Keratinocyte (primary cell): ENCODE measurements around the gene KCNJ14. TPM values are rescaled to one million over a fixed set of nuclear protein-coding genes. Genes with fewer than 3 reads are reported as not detected.
A peak's percentile ranks its signal among the peaks of the same experiment; 100 is the strongest.

ENCODE experiments used
- DNase-seq: peaks from one replicate; pipeline ENCODE4 v3.0.0-alpha.2; 2011; ENCODE audit warnings: low read depth, missing footprints, low spot score
- FAIRE-seq: peaks from 2 replicates; lab custom pipeline; 2011; peaks lifted over from hg19 to GRCh38; lab: Jason Lieb, UNC
- H2AFZ ChIP-seq: 2 replicates; pipeline ENCODE4 v1.6.0; 2012; ENCODE audit warnings: low read length, control low read depth, inconsistent platforms; ENCODE audit not compliant: control insufficient read depth
- H3K27ac ChIP-seq: 2 replicates; pipeline ENCODE4 v1.5.1; 2011; ENCODE audit warnings: low read length; ENCODE audit not compliant: control insufficient read depth, insufficient read depth
- H3K27me3 ChIP-seq: 3 replicates; pipeline ENCODE4 v1.6.0; 2011; ENCODE audit warnings: low read length; ENCODE audit not compliant: control insufficient read depth, insufficient read depth; ENCODE audit errors: extremely low read depth
- H3K36me3 ChIP-seq, 2 experiments: 2 replicates in 1 of 2; 3 replicates in 1 of 2; pipeline ENCODE4 v1.5.1; 2011; ENCODE audit warnings: low read length in 2 of 2, mild to moderate bottlenecking in 1 of 2; ENCODE audit not compliant: control insufficient read depth in 2 of 2, insufficient read depth in 2 of 2; ENCODE audit errors: extremely low read depth in 1 of 2
- H3K4me1 ChIP-seq: 3 replicates; pipeline ENCODE4 v1.5.1; 2011; ENCODE audit warnings: low read length; ENCODE audit not compliant: control insufficient read depth, insufficient read depth; ENCODE audit errors: extremely low read depth
- H3K4me2 ChIP-seq: 3 replicates; pipeline ENCODE4 v1.6.0; 2011; ENCODE audit warnings: low read depth, low read length; ENCODE audit not compliant: control insufficient read depth, insufficient read depth; ENCODE audit errors: extremely low read depth
- H3K4me3 ChIP-seq, 3 experiments: fragments of 200-600 bp in 1 of 3; sonication (generic) in 1 of 3; 2 replicates in 2 of 3; 3 replicates in 1 of 3; pipeline ENCODE4 v1.5.1; 2011 to 2016; ENCODE audit warnings: low read length in 3 of 3, mild to moderate bottlenecking in 3 of 3, control low read depth in 2 of 3, inconsistent platforms in 1 of 3, low read depth in 1 of 3, mixed read lengths in 1 of 3, mixed run types in 1 of 3, moderate library complexity in 1 of 3; ENCODE audit not compliant: control insufficient read depth in 2 of 3, insufficient read depth in 2 of 3; ENCODE audit errors: extremely low read depth in 1 of 3
- H3K79me2 ChIP-seq: 2 replicates; pipeline ENCODE4 v1.6.0; 2012; ENCODE audit warnings: low read length; ENCODE audit not compliant: control insufficient read depth, insufficient read depth
- H3K9ac ChIP-seq: 3 replicates; pipeline ENCODE4 v1.6.0; 2011; ENCODE audit warnings: low read length; ENCODE audit not compliant: control insufficient read depth, insufficient read depth; ENCODE audit errors: extremely low read depth
- H3K9me1 ChIP-seq: 3 replicates; pipeline ENCODE4 v1.6.0; 2011; ENCODE audit warnings: low read length; ENCODE audit not compliant: control insufficient read depth, insufficient read depth; ENCODE audit errors: extremely low read depth
- H3K9me3 ChIP-seq: 2 replicates; pipeline ENCODE4 v1.5.1; 2012; ENCODE audit warnings: low read depth, low read length; ENCODE audit not compliant: control insufficient read depth
- H4K20me1 ChIP-seq: 3 replicates; pipeline ENCODE4 v1.6.0; 2011; ENCODE audit warnings: low read length; ENCODE audit not compliant: control insufficient read depth, insufficient read depth; ENCODE audit errors: extremely low read depth
- CTCF ChIP-seq, 3 experiments: IDR thresholded peaks in 1 of 3; conservative IDR thresholded peaks in 1 of 3; optimal IDR thresholded peaks in 1 of 3; 2 replicates in 2 of 3; 3 replicates in 1 of 3; pipeline versions ENCODE3 to v1.5.1; 2011; ENCODE audit warnings: low read length in 3 of 3, mild to moderate bottlenecking in 3 of 3, moderate library complexity in 2 of 3, control low read depth in 1 of 3, inconsistent platforms in 1 of 3; ENCODE audit not compliant: insufficient read depth in 2 of 3; ENCODE audit errors: extremely low read depth in 1 of 3
- EZH2 ChIP-seq: IDR thresholded peaks from one replicate; pipeline ENCODE4 v1.6.1; 2012; ENCODE audit warnings: inconsistent platforms, mild to moderate bottlenecking, low read length, moderate library complexity
- dilution Hi-C: fragments of 300-500 bp; cut with MboI; formaldehyde crosslinking; loops from one replicate; pipeline ENCODE4 v1.7.0; 2020; ENCODE audit warnings: low sequenced_read_pairs; ENCODE audit not compliant: extremely low pct_ligation_motif_present
- polyA plus RNA-seq, 5 experiments: library from polyadenylated mRNA; depleted of rRNA in 3 of 5; stranded (reverse) in 3 of 5; stranded (forward) in 1 of 5; unstranded in 1 of 5; fragments of >200 nt; gene quantifications; 1 replicate in 1 of 5; 2 replicates in 3 of 5; 3 replicates in 1 of 5; pipeline versions ENCODE4 v1.2.1 to v1.2.3, GENCODE V29; 2011 to 2012; ENCODE audit warnings: missing spikeins in 2 of 5, low read depth in 1 of 5, low replicate concordance in 1 of 5

Gene KCNJ14
- polyA plus RNA-seq, 1 donor (not counting 4 experiments of a cell fraction or from before 2014, with no cell fraction given): 0.39 TPM

GRCh38 chr19:48489608-48490216, 34.3 kb downstream of the KCNJ14 start:
- Histone ChIP-seq H3K9ac (no peak overlapping the region), H3K4me1 (peaks cover 38% of the 10 kb centered on the region), H3K9me3 (no peaks in the 10 kb centered on the region), H3K27me3 (no peaks in the 10 kb centered on the region), H4K20me1 (no peaks in the 10 kb centered on the region), H3K79me2 (no peaks in the 10 kb centered on the region), H3K9me1 (peaks cover 2% of the 10 kb centered on the region), H3K27ac (no peak overlapping the region), H3K4me3 (no peak overlapping the region), H3K36me3 (no peaks in the 10 kb centered on the region), H3K4me2 (no peak overlapping the region), H2AFZ (no peak overlapping the region)
- dilution Hi-C loops: no loop called here
- DNase-seq (no peak), FAIRE-seq (peak; percentile 63)
- TF ChIP-seq CTCF (optimal IDR thresholded peaks at IDR 0.05 in 1 of 3, IDR thresholded peaks at IDR 0.05 in 1 of 3, conservative IDR thresholded peaks at IDR 0.05 in 1 of 3; ENCODE audit: extremely low read depth in 1 of 3, insufficient read depth in 2 of 3, low read length in 3 of 3) (peak; percentile 92 to 98 (median 93)), EZH2 (no peak)

GRCh38 chr19:48490981-48491792, 35.8 kb downstream of the KCNJ14 start:
- no peak for TF ChIP-seq EZH2
- TF ChIP-seq CTCF (optimal IDR thresholded peaks at IDR 0.05 in 1 of 3, IDR thresholded peaks at IDR 0.05 in 1 of 3, conservative IDR thresholded peaks at IDR 0.05 in 1 of 3; ENCODE audit: extremely low read depth in 1 of 3, insufficient read depth in 2 of 3, low read length in 3 of 3): no peak
- H3K4me2 ChIP-seq: no peak overlapping the region
- H2AFZ ChIP-seq: no peak overlapping the region
- H3K79me2 ChIP-seq: no peaks in the 10 kb centered on the region
- no peaks in the 10 kb centered on the region for H3K9me3 ChIP-seq
- no peaks in the 10 kb centered on the region for H3K27me3 ChIP-seq
- H3K4me1 ChIP-seq: peaks cover 34% of the 10 kb centered on the region
- dilution Hi-C loops: no loop called here
- DNase-seq (no peak), FAIRE-seq (no peak)
- H3K4me3 ChIP-seq: no peak overlapping the region
- H3K9ac ChIP-seq: no peak overlapping the region
- H3K9me1 ChIP-seq: peaks cover 2% of the 10 kb centered on the region
- H4K20me1 ChIP-seq: no peaks in the 10 kb centered on the region
- no peak overlapping the region for H3K27ac ChIP-seq
- H3K36me3 ChIP-seq: no peaks in the 10 kb centered on the region
